ENCODE measurements around the gene TRAF5.
"Not testable (repeated sequence)": the region's sequence is repeated elsewhere in the genome, so short reads cannot be mapped to it uniquely, and the experiment has no call there.

The TRAF5 gene

DNA sequence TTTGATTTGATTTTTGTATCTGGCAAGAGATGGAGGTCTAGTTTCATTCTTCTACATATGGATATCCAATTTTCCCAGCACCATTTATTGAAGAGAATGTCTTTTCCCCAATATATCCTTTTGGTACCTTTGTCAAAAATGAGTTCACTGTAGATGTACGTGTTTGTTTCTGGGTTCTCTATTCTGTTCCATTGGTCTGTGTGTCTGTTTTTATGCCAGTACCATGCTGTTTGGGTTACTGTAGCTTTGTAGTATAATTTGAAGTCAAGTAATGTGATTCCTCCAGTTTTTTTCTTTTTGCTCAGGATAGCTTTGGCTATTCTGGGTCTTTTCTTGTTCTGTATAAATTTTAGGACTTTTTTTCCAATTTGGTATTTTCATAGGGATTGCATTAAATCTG is 75.1 kb downstream of the TRAF5 start:
- not testable (repeated sequence) for ATAC-seq (ENCODE audit: insufficient read depth, low read depth)

DNA sequence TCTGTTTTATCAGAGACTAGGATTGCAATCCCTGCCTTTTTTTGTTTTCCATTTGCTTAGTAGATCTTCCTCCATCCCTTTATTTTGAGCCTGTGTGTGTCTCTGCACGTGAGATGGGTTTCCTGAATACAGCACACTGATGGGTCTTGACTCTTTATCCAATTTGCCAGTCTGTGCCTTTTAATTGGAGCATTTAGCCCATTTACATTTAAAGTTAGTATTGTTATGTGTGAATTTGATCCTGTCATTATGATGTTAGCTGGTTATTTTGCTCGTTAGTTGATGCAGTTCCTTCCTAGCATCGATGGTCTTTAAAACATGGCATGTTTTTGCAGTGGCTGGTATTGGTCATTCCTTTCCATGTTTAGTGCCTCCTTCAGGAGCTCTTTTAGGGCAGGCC is 79.5 kb downstream of the TRAF5 start:
- not testable (repeated sequence) for H3K27me3 ChIP-seq (ENCODE audit: insufficient read depth, low read length, poor library complexity); H3K4me2 ChIP-seq (ENCODE audit: insufficient read depth, low read length); H3K27ac ChIP-seq (ENCODE audit: low read length); H3K4me3 ChIP-seq (ENCODE audit: low read depth in 1 of 2, low read length in 2 of 2); DNase-seq; H3K9ac ChIP-seq (ENCODE audit: low read depth, low read length); H2AFZ ChIP-seq (ENCODE audit: low read depth, low read length); H3K4me1 ChIP-seq (ENCODE audit: insufficient read depth, low read length); H3K9me3 ChIP-seq (ENCODE audit: insufficient read depth, low read length, severe bottlenecking); ATAC-seq (ENCODE audit: insufficient read depth, low read depth); H3K36me3 ChIP-seq (ENCODE audit: insufficient read depth, low read length); H4K20me1 ChIP-seq (ENCODE audit: insufficient read depth, low read length); H3K79me2 ChIP-seq (ENCODE audit: insufficient read depth, low read length)

More for the DNA sequence above, 75.1 kb downstream of the TRAF5 start:
- not testable (repeated sequence) for H2AFZ ChIP-seq (ENCODE audit: low read depth, low read length); H3K4me3 ChIP-seq (ENCODE audit: low read depth in 1 of 2, low read length in 2 of 2); H3K9ac ChIP-seq (ENCODE audit: low read depth, low read length); H3K79me2 ChIP-seq (ENCODE audit: insufficient read depth, low read length); DNase-seq; H3K27ac ChIP-seq (ENCODE audit: low read length); H4K20me1 ChIP-seq (ENCODE audit: insufficient read depth, low read length); H3K9me3 ChIP-seq (ENCODE audit: insufficient read depth, low read length, severe bottlenecking); H3K27me3 ChIP-seq (ENCODE audit: insufficient read depth, low read length, poor library complexity); H3K36me3 ChIP-seq (ENCODE audit: insufficient read depth, low read length); H3K4me1 ChIP-seq (ENCODE audit: insufficient read depth, low read length); H3K4me2 ChIP-seq (ENCODE audit: insufficient read depth, low read length)

DNA sequence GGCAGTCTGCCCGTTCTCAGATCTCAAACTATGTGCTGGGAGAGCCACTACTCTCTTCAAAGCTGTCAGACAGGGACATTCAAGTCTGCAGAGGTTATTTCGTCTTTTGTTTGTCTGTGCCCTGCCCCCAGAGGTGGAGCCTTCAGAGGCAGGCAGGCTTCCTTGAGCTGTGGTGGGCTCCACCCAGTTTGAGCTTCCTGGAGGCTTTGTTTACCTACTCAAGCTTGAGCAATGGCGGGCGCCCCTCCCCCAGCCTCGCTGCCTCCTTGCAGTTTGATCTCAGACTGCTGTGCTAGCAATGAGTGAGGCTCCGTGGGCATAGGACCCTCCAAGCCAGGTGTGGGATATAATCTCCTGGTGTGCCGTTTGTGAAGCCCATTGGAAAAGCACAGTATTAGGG is 81.1 kb downstream of the TRAF5 start:
- H2AFZ ChIP-seq (ENCODE audit: low read depth, low read length); H3K9ac ChIP-seq (ENCODE audit: low read depth, low read length); H3K36me3 ChIP-seq (ENCODE audit: insufficient read depth, low read length); ATAC-seq (ENCODE audit: insufficient read depth, low read depth); H3K4me2 ChIP-seq (ENCODE audit: insufficient read depth, low read length); H3K27me3 ChIP-seq (ENCODE audit: insufficient read depth, low read length, poor library complexity); H3K4me1 ChIP-seq (ENCODE audit: insufficient read depth, low read length); H4K20me1 ChIP-seq (ENCODE audit: insufficient read depth, low read length); H3K9me3 ChIP-seq (ENCODE audit: insufficient read depth, low read length, severe bottlenecking); H3K27ac ChIP-seq (ENCODE audit: low read length); H3K4me3 ChIP-seq (ENCODE audit: low read depth in 1 of 2, low read length in 2 of 2); H3K79me2 ChIP-seq (ENCODE audit: insufficient read depth, low read length); DNase-seq: not testable (repeated sequence)

DNA sequence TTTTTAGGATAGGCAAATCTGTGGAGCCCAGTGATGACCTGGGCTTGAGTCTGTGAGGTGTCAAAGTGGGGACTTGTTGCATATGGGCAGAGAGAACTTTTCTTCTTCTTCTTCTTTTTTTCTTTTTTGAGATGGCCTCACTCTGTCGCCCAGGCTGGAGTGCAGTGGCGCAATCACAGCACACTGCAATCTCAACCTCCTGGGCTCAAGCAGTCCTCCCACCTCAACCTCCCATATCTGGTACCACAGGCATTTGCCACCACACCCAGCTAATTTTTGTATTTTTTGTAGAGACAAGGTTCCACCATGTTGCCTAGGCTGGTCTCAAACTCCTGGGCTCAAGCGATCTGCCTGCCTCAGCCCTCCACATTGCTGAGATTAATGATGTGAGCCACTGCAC is 85.0 kb downstream of the TRAF5 start:
- H3K9me3 ChIP-seq (ENCODE audit: insufficient read depth, low read length, severe bottlenecking) = no peaks in the 10 kb centered on the region

DNA sequence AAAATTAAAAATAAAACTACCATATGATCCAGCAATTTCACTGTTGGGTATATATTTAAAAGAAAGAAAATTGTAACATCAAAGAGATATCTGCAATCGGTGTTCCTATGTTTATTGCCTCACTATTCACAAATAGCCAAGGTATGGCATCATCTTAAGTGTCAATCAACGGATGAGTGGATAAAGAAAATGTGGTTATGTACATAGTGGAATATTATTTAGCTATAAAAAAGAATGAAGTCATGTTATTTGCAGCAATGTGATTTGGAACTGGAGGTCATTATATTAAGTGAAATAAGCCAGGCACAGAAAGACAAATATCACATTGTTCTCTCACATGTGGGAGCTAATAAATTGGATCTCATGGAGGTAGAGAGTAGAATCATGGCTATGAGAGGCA is 89.1 kb downstream of the TRAF5 start:
- ATAC-seq (ENCODE audit: insufficient read depth, low read depth) (no peak), DNase-seq (no peak)
- TF ChIP-seq, protein P1, sequence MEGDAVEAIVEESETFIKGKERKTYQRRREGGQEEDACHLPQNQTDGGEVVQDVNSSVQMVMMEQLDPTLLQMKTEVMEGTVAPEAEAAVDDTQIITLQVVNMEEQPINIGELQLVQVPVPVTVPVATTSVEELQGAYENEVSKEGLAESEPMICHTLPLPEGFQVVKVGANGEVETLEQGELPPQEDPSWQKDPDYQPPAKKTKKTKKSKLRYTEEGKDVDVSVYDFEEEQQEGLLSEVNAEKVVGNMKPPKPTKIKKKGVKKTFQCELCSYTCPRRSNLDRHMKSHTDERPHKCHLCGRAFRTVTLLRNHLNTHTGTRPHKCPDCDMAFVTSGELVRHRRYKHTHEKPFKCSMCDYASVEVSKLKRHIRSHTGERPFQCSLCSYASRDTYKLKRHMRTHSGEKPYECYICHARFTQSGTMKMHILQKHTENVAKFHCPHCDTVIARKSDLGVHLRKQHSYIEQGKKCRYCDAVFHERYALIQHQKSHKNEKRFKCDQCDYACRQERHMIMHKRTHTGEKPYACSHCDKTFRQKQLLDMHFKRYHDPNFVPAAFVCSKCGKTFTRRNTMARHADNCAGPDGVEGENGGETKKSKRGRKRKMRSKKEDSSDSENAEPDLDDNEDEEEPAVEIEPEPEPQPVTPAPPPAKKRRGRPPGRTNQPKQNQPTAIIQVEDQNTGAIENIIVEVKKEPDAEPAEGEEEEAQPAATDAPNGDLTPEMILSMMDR (IDR thresholded peaks at IDR 0.05; ENCODE audit: borderline replicate concordance, extremely low read depth, low read length, poor library complexity, severe bottlenecking) = no peak
- TF ChIP-seq EZH2 (IDR thresholded peaks at IDR 0.05; ENCODE audit: borderline replicate concordance, low read depth, low read length, severe bottlenecking) = no peak
- no peaks in the 10 kb centered on the region for H3K4me1 ChIP-seq (ENCODE audit: insufficient read depth, low read length)
- no peak overlapping the region for H3K4me3 ChIP-seq (ENCODE audit: low read depth in 1 of 2, low read length in 2 of 2)
- H3K27me3 ChIP-seq (ENCODE audit: insufficient read depth, low read length, poor library complexity) = peaks cover 15% of the 10 kb centered on the region
- no peaks in the 10 kb centered on the region for H3K9me3 ChIP-seq (ENCODE audit: insufficient read depth, low read length, severe bottlenecking)
- H3K27ac ChIP-seq (ENCODE audit: low read length) = no peak overlapping the region
- no peaks in the 10 kb centered on the region for H3K79me2 ChIP-seq (ENCODE audit: insufficient read depth, low read length)
- H2AFZ ChIP-seq (ENCODE audit: low read depth, low read length) = no peak overlapping the region
- no peaks in the 10 kb centered on the region for H4K20me1 ChIP-seq (ENCODE audit: insufficient read depth, low read length)
- H3K4me2 ChIP-seq (ENCODE audit: insufficient read depth, low read length) = no peak overlapping the region
- H3K9ac ChIP-seq (ENCODE audit: low read depth, low read length) = no peak overlapping the region
- H3K36me3 ChIP-seq (ENCODE audit: insufficient read depth, low read length) = no peaks in the 10 kb centered on the region

More for the DNA sequence above, 85.0 kb downstream of the TRAF5 start:
- no peaks in the 10 kb centered on the region for H3K4me1 ChIP-seq (ENCODE audit: insufficient read depth, low read length)
- H3K79me2 ChIP-seq (ENCODE audit: insufficient read depth, low read length) = no peaks in the 10 kb centered on the region
- H3K27ac ChIP-seq (ENCODE audit: low read length) = no peak overlapping the region
- H3K4me2 ChIP-seq (ENCODE audit: insufficient read depth, low read length) = no peak overlapping the region
- no peak overlapping the region for H3K9ac ChIP-seq (ENCODE audit: low read depth, low read length)
- peaks cover 5% of the 10 kb centered on the region for H3K27me3 ChIP-seq (ENCODE audit: insufficient read depth, low read length, poor library complexity)
- no peak overlapping the region for H3K4me3 ChIP-seq (ENCODE audit: low read depth in 1 of 2, low read length in 2 of 2)
- no peak overlapping the region for H2AFZ ChIP-seq (ENCODE audit: low read depth, low read length)
- no peaks in the 10 kb centered on the region for H4K20me1 ChIP-seq (ENCODE audit: insufficient read depth, low read length)
- DNase-seq (no peak), ATAC-seq (ENCODE audit: insufficient read depth, low read depth) (no peak)
- TF ChIP-seq, protein P1 (IDR thresholded peaks at IDR 0.05; ENCODE audit: borderline replicate concordance, extremely low read depth, low read length, poor library complexity, severe bottlenecking) = no peak
- no peak for TF ChIP-seq EZH2 (IDR thresholded peaks at IDR 0.05; ENCODE audit: borderline replicate concordance, low read depth, low read length, severe bottlenecking)
- H3K36me3 ChIP-seq (ENCODE audit: insufficient read depth, low read length) = no peaks in the 10 kb centered on the region

DNA sequence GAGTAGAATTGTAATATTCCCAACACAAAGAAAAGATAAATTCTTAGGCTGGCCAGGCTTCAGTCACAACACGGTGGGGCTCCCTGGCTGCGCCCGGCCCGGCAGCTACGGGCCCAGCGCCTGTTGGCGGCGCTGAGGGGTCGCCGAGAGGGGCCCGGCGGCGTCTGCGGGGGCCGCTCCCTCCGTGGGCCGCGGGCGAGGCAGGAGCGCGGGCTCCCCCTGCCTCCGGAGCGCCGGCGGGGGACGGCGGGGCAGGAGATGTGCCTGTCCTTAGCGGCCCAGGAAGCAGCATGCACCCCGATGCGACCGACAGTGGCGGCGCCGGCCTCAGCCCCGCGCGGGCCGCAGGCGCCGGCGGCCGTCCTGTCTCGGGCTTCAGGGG is 89.6 kb downstream of the TRAF5 start:
- H3K79me2 ChIP-seq (ENCODE audit: insufficient read depth, low read length); H3K4me2 ChIP-seq (ENCODE audit: insufficient read depth, low read length); H3K4me1 ChIP-seq (ENCODE audit: insufficient read depth, low read length); H3K27ac ChIP-seq (ENCODE audit: low read length); H3K9ac ChIP-seq (ENCODE audit: low read depth, low read length); H3K4me3 ChIP-seq (ENCODE audit: low read depth in 1 of 2, low read length in 2 of 2); DNase-seq; H2AFZ ChIP-seq (ENCODE audit: low read depth, low read length); H3K36me3 ChIP-seq (ENCODE audit: insufficient read depth, low read length); H3K9me3 ChIP-seq (ENCODE audit: insufficient read depth, low read length, severe bottlenecking); H4K20me1 ChIP-seq (ENCODE audit: insufficient read depth, low read length): not testable (repeated sequence)
- H3K27me3 ChIP-seq (ENCODE audit: insufficient read depth, low read length, poor library complexity) = peaks cover 15% of the 10 kb centered on the region
- 0 out of 3 replicates have a peak, but pooled peaks have one; percentile 40 for ATAC-seq (ENCODE audit: insufficient read depth, low read depth)
